Muscle of leg (tissue), 11 donors: ENCODE results near the gene RABL2B. TPM values are rescaled to one million over a fixed set of nuclear protein-coding genes. Genes with fewer than 3 reads are reported as not detected.
A peak's percentile ranks its signal among the peaks of the same experiment; 100 is the strongest.
"Not testable (repeated sequence)": the region's sequence is repeated elsewhere in the genome, so short reads cannot be mapped to it uniquely, and the experiment has no call there.

ENCODE experiments used
- DNase-seq: peaks from one replicate; pipeline ENCODE4 v3.0.0; 2013
- H3K27ac ChIP-seq: one replicate; pipeline ENCODE4 v1.5.1; 2013; ENCODE audit warnings: mild to moderate bottlenecking, low read length, control low read depth
- H3K27me3 ChIP-seq: one replicate; pipeline ENCODE4 v1.6.1; 2013; ENCODE audit warnings: low read length; ENCODE audit not compliant: control insufficient read depth, insufficient read depth
- H3K36me3 ChIP-seq: one replicate; pipeline ENCODE4 v1.6.1; 2013; ENCODE audit warnings: low read length; ENCODE audit not compliant: control insufficient read depth, insufficient read depth
- H3K4me1 ChIP-seq: one replicate; pipeline ENCODE4 v1.6.1; 2013; ENCODE audit warnings: low read length; ENCODE audit not compliant: control insufficient read depth, insufficient read depth
- H3K4me3 ChIP-seq: one replicate; pipeline ENCODE4 v1.5.1; 2013; ENCODE audit warnings: low read length, control low read depth
- H3K9me3 ChIP-seq: replicated peaks from 2 replicates; pipeline ENCODE4 v1.6.1; 2013; ENCODE audit warnings: low read depth, low read length; ENCODE audit not compliant: control insufficient read depth
- whole genome bisulfite sequencing: methylation state at CpG from one replicate; pipeline ENCODE4 v1.1.5; 2013; ENCODE audit warnings: missing lambda C conversion rate; ENCODE audit not compliant: insufficient coverage; 5-methylcytosine and 5-hydroxymethylcytosine counted together
- polyA plus RNA-seq, 8 donors: library from polyadenylated mRNA; unstranded; fragments of 120-200 nt; gene quantifications; one replicate each; pipeline versions ENCODE4 v1.2.1 to v1.2.3, GENCODE V29; 2013; ENCODE audit warnings: inconsistent platforms in 1 of 8, low replicate concordance in 1 of 8; ENCODE audit not compliant: insufficient read length in 8 of 8, insufficient read depth in 1 of 8
- total RNA-seq: library from RNA; stranded (reverse); fragments of 120-200 nt; gene quantifications from one replicate; pipeline ENCODE4 v1.2.4, GENCODE V29; 2013

RABL2B gene
- total and polyA plus RNA-seq, 9 donors: 9.9 to 29.8 (median 19.2) TPM

DNA sequence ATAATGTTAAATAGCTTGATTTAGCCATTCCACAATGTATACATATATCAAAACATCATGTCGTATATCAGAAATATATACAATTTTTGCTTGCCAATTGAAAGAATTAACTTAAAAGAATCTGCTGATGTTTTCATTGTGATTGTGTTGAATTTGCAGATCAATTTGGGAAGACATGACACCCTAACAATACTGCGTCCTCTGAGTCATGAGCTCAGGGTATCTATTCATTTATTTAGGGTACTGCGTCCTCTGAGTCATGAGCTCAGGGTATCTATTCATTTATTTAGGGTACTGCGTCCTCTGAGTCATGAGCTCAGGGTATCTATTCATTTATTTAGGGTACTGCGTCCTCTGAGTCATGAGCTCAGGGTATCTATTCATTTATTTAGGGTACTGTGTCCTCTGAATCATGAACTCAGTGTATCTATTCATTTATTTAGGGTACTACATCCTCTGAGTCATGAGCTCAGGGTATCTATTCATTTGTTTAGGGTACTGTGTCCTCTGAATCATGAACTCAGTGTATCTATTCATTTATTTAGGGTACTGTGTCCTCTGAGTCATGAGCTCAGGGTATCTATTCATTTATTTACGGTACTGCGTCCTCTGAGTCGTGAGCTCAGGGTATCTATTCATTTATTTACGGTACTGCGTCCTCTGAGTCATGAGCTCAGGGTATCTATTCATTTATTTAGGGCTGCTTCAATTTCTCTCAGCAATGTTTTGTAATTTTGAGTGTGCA lies 23.7 kb downstream of the RABL2B start:
- not testable (repeated sequence) for DNase-seq

DNA sequence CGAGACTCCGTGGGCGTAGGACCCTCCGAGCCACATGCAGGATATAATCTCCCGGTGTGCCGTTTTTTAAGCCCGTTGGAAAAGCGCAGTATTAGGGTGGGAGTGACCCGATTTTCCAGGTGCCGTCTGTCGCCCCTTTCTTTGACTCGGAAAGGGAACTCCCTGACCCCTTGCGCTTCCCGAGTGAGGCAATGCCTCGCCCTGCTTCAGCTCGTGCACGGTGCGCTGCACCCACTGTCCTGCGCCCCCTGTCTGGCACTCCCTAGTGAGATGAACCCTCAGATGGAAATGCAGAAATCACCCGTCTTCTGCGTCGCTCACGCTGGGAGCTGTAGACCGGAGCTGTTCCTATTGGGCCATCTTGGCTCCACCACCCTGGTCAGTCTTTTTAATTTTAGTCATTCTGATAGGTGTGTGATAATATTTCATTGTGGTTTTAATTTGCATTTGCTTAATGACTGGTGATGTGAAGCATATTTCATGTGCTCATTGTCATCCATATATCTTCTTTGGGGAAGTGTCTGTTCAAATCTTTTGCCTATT lies 26.4 kb downstream of the RABL2B start:
- H3K4me1 ChIP-seq, H3K27ac ChIP-seq, DNase-seq, H3K36me3 ChIP-seq, H3K27me3 ChIP-seq, H3K9me3 ChIP-seq: not testable (repeated sequence)
- H3K4me3 ChIP-seq: peak overlapping the region; percentile 18
- 15% methylated on average over 13 of the region's 24 CpGs for WGBS

More for the DNA sequence above, 23.7 kb downstream of the RABL2B start:
- not testable (repeated sequence) for H3K36me3 ChIP-seq, H3K4me3 ChIP-seq, H3K27ac ChIP-seq, H3K9me3 ChIP-seq, H3K27me3 ChIP-seq, H3K4me1 ChIP-seq
- no CpG with 5 or more reads among the region's 10 CpGs for WGBS

DNA sequence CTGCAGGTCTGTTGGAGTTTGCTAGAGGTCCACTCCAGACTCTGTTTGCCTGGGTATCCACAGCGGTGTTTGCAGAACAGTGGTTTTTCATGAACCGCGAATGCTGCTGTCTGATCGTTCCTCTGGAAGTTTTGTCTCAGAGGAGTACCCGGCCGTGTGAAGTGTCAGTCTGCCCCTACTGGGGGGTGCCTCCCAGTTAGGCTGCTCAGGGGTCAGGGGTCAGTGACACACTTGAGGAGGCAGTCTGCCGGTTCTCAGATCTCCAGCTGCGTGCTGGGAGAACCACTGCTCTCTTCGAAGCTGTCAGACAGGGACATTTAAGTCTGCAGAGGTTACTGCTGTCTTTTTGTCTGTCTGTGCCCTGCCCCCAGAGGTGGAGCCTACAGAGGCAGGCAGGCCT lies 27.0 kb downstream of the RABL2B start:
- H3K36me3 ChIP-seq, H3K4me3 ChIP-seq, H3K9me3 ChIP-seq, H3K4me1 ChIP-seq, H3K27ac ChIP-seq, H3K27me3 ChIP-seq, DNase-seq: not testable (repeated sequence)
- no CpG with 5 or more reads among the region's 9 CpGs for WGBS

DNA sequence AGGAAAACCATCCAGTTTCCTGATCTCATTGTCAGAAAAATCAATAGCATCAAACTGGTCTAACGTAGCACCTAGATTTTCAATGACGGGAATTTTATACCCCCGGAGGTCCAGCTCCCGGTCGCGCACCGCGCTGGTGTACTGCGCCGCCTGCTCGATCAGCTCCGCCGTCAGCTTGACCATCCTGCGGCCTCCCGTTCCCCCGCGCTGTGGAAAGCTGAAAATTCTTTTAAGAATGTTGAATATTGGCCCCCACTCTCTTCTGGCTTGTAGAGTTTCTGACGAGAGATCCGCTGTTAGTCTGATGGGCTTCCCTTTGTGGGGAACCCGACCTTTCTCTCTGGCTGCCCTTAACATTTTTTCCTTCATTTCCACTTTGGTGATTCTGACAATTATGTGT lies 28.2 kb downstream of the RABL2B start:
- not testable (repeated sequence) for H3K4me1 ChIP-seq, H3K4me3 ChIP-seq, H3K27ac ChIP-seq, H3K36me3 ChIP-seq, H3K27me3 ChIP-seq, DNase-seq, H3K9me3 ChIP-seq
- no CpG with 5 or more reads among the region's 20 CpGs for WGBS

DNA sequence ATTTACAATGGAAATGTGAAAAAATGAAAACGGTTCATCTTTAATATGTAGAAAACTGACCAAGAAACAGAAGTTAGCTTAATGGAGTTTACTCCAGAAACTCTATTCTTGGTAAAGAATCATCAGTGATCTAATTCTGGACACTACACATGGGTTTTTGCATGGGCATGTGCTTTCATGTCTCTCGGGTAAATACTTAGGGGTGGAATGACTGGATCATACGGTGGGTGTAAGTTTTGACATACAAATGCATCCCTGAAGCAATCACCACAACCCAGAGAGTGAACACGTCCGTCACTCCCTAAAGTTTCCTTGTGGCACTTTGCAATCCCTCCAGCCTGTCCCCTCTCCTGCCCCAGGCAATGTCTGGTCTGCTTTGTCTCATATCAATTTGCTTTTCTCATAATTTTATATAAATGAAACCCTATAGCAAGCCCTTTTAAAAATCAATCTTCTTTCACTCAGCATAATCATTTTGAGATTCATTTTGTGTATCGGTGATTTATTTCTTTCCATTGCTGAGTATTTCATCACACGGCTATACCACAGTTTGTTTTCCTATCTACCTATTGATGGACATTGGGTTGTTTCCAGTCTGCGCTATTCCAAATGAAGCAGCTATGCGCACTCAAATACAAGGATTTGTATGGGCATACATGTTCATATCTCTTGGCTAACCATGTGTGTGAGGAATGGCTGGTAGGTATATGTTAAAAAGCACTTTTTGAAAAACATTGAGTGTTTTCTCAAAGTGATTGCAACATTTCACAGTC lies 33.9 kb downstream of the RABL2B start:
- not testable (repeated sequence) for H3K4me3 ChIP-seq, H3K27ac ChIP-seq, H3K27me3 ChIP-seq, H3K4me1 ChIP-seq, DNase-seq, H3K9me3 ChIP-seq, H3K36me3 ChIP-seq
- 58% methylated on average over 2 of the region's 9 CpGs for WGBS

DNA sequence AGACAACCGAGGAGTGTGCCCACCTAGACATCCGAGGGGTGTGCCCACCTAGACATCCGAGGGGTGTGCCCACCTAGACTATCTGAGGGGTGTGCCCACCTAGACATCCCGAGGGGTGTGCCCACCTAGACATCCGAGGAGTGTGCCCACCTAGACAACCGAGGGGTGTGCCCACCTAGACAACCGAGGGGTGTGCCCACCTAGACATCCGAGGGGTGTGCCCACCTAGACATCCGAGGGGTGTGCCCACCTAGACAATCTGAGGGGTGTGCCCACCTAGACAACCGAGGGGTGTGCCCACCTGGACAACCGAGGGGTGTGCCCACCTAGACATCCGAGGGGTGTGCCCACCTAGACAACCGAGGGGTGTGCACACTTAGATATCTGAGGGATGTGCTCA lies 34.8 kb downstream of the RABL2B start:
- H3K9me3 ChIP-seq, H3K36me3 ChIP-seq, H3K4me1 ChIP-seq, H3K27me3 ChIP-seq, DNase-seq, H3K27ac ChIP-seq, H3K4me3 ChIP-seq: not testable (repeated sequence)
- WGBS: 90% methylated on average over 6 of the region's 13 CpGs

DNA sequence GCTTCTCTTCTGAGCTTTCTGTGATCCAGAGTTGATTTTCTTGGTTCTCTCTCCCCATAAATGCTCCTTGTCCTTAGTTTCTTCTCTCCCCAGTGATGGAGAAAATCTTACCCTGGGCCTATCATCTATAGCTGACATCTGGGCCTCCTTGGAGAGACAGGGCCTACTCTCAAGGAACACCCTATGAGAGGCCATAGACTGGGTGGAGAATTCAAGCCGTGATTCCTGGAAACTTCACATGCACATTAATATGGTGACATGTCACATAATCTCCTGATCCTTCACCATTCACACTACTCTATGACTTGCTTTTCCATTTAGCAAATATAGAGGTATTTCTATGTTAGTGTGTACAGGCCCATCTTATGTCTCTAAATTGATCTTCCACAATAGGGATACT lies 35.9 kb downstream of the RABL2B start:
- not testable (repeated sequence) for H3K27me3 ChIP-seq, H3K9me3 ChIP-seq, H3K4me1 ChIP-seq, H3K27ac ChIP-seq, DNase-seq, H3K36me3 ChIP-seq, H3K4me3 ChIP-seq
- WGBS: no CpG with 5 or more reads among the region's 1 CpG

DNA sequence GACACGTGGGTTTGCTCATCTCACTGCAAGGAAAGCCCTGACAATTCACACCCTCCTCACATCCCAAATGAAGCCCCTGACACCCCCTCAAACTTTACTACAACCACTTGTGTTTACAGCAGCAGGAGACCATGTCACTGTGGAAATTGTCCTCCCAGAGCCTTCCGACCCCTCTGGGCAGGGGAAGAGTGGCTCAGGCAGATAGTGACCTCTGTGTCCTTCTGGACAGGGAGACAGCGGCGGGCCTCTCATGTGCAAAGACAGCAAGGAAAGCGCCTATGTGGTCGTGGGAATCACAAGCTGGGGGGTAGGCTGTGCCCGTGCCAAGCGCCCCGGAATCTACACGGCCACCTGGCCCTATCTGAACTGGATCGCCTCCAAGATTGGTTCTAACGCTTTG lies 39.0 kb downstream of the RABL2B start:
- H3K27me3 ChIP-seq, H3K4me1 ChIP-seq, H3K9me3 ChIP-seq, H3K4me3 ChIP-seq, H3K36me3 ChIP-seq, DNase-seq, H3K27ac ChIP-seq: not testable (repeated sequence)
- no CpG with 5 or more reads among the region's 12 CpGs for WGBS

DNA sequence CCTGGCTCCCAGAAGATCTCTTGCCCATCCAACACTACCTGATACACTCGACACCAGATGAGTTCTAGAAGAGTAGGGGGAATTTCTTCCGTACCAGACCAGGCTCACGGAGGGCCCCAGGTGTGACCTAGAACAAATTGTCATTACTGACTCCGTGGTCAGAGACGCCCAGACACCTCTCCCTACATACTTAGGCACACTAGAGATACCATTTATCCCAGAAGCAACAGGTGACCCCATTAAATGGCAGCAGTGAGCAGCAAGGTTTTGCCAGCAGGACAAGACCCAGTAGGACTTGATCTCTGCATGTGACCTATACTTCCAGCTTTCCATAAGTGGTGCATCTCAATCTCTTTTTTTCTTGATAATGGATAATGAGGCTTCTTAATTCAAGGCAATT lies 42.7 kb downstream of the RABL2B start:
- not testable (repeated sequence) for H3K4me1 ChIP-seq, H3K4me3 ChIP-seq, H3K36me3 ChIP-seq, H3K9me3 ChIP-seq, H3K27me3 ChIP-seq, DNase-seq, H3K27ac ChIP-seq
- WGBS: 63% methylated on average over 2 of the region's 5 CpGs

DNA sequence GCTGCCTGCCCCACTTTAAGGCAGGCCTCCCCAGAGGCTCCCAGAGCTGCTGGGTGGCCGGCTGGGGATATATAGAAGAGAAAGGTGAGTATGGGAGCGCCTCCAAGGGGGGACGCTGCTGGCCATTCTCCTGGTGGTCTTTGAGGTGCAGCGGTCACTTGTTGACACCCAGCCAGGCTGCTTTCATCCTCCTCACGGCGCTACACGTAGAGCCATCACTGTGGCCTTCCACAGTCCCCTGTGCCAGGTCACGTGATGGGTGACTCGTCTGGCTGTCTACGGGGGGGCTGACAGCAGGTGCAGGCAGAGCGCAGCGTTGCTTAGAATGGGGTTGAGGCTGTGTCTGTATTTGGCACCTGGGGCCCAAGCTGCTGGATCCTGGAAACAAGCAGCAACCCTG lies 43.5 kb downstream of the RABL2B start:
- Histone ChIP-seq H3K27ac (no peak overlapping the region), H3K27me3 (peaks cover 14% of the 10 kb centered on the region), H3K4me3 (no peak overlapping the region), H3K36me3 (no peaks in the 10 kb centered on the region), H3K4me1 (no peaks in the 10 kb centered on the region), H3K9me3 (no peaks in the 10 kb centered on the region)
- WGBS: 82% methylated on average over 10 of the region's 12 CpGs
- peak; percentile 9 for DNase-seq
